ENCODE measurements around the gene TMEM273.

The TMEM273 gene

GRCh38 chr10:49138361-49138891, 49.8 kb downstream of the TMEM273 start:
- DNase-seq (ENCODE audit: low read depth), result no peak
- no peak overlapping the region for H3K4me3 ChIP-seq (ENCODE audit: low read depth, low read length)
- no peak for TF ChIP-seq CTCF (IDR thresholded peaks at IDR 0.05; ENCODE audit: control insufficient read depth, extremely low read depth, insufficient read depth)

DNA sequence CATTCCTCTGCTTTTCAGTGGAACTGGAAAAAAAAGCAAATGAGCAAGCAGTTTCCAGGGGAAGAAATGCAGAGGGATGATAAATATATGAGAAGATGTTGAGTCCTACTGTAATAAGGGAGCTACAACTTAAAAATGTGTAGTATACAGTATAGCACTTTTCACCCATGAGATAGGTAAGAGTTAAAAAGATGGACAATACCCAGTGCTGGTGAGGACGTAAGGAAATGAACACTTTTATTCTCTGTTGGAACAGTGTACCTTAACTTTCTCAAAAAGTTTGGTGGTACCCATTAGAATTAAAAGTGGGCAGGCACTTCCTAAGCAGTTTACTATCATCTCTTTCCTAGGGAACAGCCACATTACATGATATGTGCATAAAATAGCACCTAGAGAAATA, 51.7 kb downstream of the TMEM273 start:
- no peak for DNase-seq (ENCODE audit: low read depth)
- TF ChIP-seq CTCF (IDR thresholded peaks at IDR 0.05; ENCODE audit: control insufficient read depth, extremely low read depth, insufficient read depth), result no peak
- no peak overlapping the region for H3K4me3 ChIP-seq (ENCODE audit: low read depth, low read length)

GRCh38 chr10:49135575-49136313, 52.4 kb downstream of the TMEM273 start:
- H3K4me3 ChIP-seq (ENCODE audit: low read depth, low read length), result no peak overlapping the region
- no peak for DNase-seq (ENCODE audit: low read depth)
- no peak for TF ChIP-seq CTCF (IDR thresholded peaks at IDR 0.05; ENCODE audit: control insufficient read depth, extremely low read depth, insufficient read depth)

DNA sequence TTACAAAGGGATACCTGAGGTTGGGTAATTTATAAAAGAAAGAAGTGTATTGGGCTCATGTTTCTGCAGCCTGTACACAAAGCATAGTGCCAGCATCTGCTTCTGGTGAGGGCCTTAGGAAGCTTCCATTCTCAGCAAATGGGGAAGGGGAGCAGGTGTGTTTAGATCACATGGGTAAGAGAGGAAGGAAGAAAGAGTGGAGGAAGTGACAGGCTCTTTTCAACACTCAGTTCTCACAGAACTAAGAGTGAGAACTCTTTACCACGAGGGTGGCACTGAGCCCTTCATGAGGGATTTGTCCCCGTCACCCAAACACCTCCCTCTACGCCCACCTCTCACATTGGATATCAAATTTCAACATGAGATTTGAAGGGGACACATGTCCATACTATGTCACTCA, 53.9 kb downstream of the TMEM273 start:
- no peak for TF ChIP-seq CTCF (IDR thresholded peaks at IDR 0.05; ENCODE audit: control insufficient read depth, extremely low read depth, insufficient read depth)
- DNase-seq (ENCODE audit: low read depth), result no peak

GRCh38 chr10:49133706-49134248, 54.4 kb downstream of the TMEM273 start, which contains the start of gene FAM170B:
Gene FAM170B, minus strand, starts transcription at chr10:49134021. Its CDS starts 103 bp downstream, at chr10:49133918.
- H3K4me3 ChIP-seq (ENCODE audit: low read depth, low read length), result no peak within 1 kb of the TSS
- no peak for DNase-seq (ENCODE audit: low read depth)
- no peak for TF ChIP-seq CTCF (IDR thresholded peaks at IDR 0.05; ENCODE audit: control insufficient read depth, extremely low read depth, insufficient read depth)

More for the DNA sequence above, 53.9 kb downstream of the TMEM273 start:
- no peak overlapping the region for H3K4me3 ChIP-seq (ENCODE audit: low read depth, low read length)

GRCh38 chr10:49132362-49132737, 55.8 kb downstream of the TMEM273 start:
- DNase-seq (ENCODE audit: low read depth), result no peak
- no peak for TF ChIP-seq CTCF (IDR thresholded peaks at IDR 0.05; ENCODE audit: control insufficient read depth, extremely low read depth, insufficient read depth)
- no peak overlapping the region for H3K4me3 ChIP-seq (ENCODE audit: low read depth, low read length)
